Measurements from ENCODE around the gene HPRT1. TPM values are rescaled to one million over a fixed set of nuclear protein-coding genes. Genes with fewer than 3 reads are reported as not detected.

HPRT1 gene, protein sequence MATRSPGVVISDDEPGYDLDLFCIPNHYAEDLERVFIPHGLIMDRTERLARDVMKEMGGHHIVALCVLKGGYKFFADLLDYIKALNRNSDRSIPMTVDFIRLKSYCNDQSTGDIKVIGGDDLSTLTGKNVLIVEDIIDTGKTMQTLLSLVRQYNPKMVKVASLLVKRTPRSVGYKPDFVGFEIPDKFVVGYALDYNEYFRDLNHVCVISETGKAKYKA
- total RNA-seq: 100 to 1,000 TPM; 109 to 111 TPM

GRCh38 chrX:134460005-134460861 lies at the start of gene HPRT1:
Gene HPRT1 (plus strand): TSS chrX:134460165. CDS start chrX:134460312, 147 bp downstream.
- no peaks in the 10 kb centered on the region for H3K9me3 Mint-ChIP-seq
- peak; percentile 78 for DNase-seq
- peak within 1 kb of the TSS; percentile 90 for H3K27ac Mint-ChIP-seq
- H3K27me3 Mint-ChIP-seq: no peaks in the 10 kb centered on the region
- peaks cover 6% of the 10 kb centered on the region for H3K4me1 Mint-ChIP-seq
- peak within 1 kb of the TSS; percentile 88 for H3K4me3 Mint-ChIP-seq
- peaks cover 13% of the 10 kb centered on the region for H3K36me3 Mint-ChIP-seq

GRCh38 chrX:134416087-134416486 lies 43.9 kb upstream of the HPRT1 start:
- Mint-ChIP-seq H3K27ac (no peak overlapping the region), H3K27me3 (no peaks in the 10 kb centered on the region), H3K9me3 (no peaks in the 10 kb centered on the region), H3K4me3 (no peak overlapping the region), H3K36me3 (peaks cover 4% of the 10 kb centered on the region), H3K4me1 (no peaks in the 10 kb centered on the region)
- DNase-seq: no peak

- no peaks in the 10 kb centered on the region for H3K4me1 Mint-ChIP-seq
- H3K36me3 Mint-ChIP-seq: peaks cover 5% of the 10 kb centered on the region
- H3K4me3 Mint-ChIP-seq: no peak overlapping the region
- H3K27ac Mint-ChIP-seq: no peak overlapping the region
- no peaks in the 10 kb centered on the region for H3K27me3 Mint-ChIP-seq
- DNase-seq: no peak
- no peaks in the 10 kb centered on the region for H3K9me3 Mint-ChIP-seq
These were observed 41.5 kb upstream of the HPRT1 start for GRCh38 chrX:134418317-134419113.

- H3K4me1 Mint-ChIP-seq: no peaks in the 10 kb centered on the region
- no peak overlapping the region for H3K27ac Mint-ChIP-seq
- H3K4me3 Mint-ChIP-seq: no peak overlapping the region
- no peaks in the 10 kb centered on the region for H3K9me3 Mint-ChIP-seq
- H3K27me3 Mint-ChIP-seq: no peaks in the 10 kb centered on the region
- H3K36me3 Mint-ChIP-seq: peaks cover 9% of the 10 kb centered on the region
- no peak for DNase-seq
These were observed 40.2 kb upstream of the HPRT1 start for GRCh38 chrX:134419784-134420183.

DNA sequence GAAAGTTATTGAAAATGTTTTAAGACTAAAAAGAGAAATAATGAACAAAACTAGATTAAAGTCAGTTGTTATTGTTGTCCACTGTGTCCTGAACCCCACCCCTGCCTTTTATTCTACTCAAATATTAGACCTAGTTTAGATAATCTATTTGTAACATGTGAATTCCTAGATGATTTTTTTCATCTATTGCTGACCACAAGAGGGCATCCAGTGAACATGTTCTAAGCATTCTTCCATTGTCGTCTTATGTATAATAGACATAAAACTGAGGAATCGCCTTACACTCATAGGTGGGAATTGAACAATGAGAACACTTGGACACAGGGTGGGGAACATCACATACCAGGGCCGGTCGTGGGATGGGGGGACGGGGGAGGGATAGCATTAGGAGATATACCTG lies 36.4 kb upstream of the HPRT1 start:
- DNase-seq: no peak
- H3K4me1 Mint-ChIP-seq: no peaks in the 10 kb centered on the region
- H3K4me3 Mint-ChIP-seq: no peak overlapping the region
- H3K27me3 Mint-ChIP-seq: no peaks in the 10 kb centered on the region
- no peak overlapping the region for H3K27ac Mint-ChIP-seq
- peaks cover 9% of the 10 kb centered on the region for H3K36me3 Mint-ChIP-seq
- no peaks in the 10 kb centered on the region for H3K9me3 Mint-ChIP-seq

- no peak for DNase-seq
- Mint-ChIP-seq H3K9me3 (no peaks in the 10 kb centered on the region), H3K4me1 (no peaks in the 10 kb centered on the region), H3K36me3 (peaks cover 14% of the 10 kb centered on the region), H3K4me3 (no peak overlapping the region), H3K27me3 (no peaks in the 10 kb centered on the region), H3K27ac (no peak overlapping the region)
These were observed 33.7 kb upstream of the HPRT1 start for GRCh38 chrX:134426281-134426680.

- Mint-ChIP-seq H3K4me1 (peaks cover 7% of the 10 kb centered on the region), H3K27me3 (no peaks in the 10 kb centered on the region), H3K36me3 (peaks cover 27% of the 10 kb centered on the region), H3K4me3 (no peak overlapping the region), H3K27ac (peak overlapping the region; percentile 62), H3K9me3 (no peaks in the 10 kb centered on the region)
- DNase-seq: peak; percentile 8
These were observed 28.1 kb upstream of the HPRT1 start for GRCh38 chrX:134431894-134432293.

DNA sequence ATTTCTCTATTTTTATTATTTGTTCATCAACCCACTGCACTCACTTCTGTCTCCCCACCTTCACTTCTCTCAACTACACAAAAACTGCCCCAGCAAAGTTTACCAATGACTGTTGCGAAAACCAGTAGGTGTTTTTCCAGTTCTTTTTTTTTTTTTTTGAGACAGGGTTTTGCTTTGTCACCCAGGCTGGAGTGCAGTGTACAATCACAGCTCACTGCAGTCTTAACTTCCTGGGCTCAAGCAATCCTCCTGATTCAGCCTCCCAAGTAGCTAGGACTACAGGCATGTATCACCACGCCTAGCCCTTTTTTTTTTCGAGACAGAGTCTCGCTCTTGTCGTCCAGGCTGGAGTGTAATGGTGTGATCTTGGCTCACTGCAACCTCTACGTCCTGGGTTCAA lies 24.1 kb upstream of the HPRT1 start:
- Mint-ChIP-seq H3K4me1 (peaks cover 7% of the 10 kb centered on the region), H3K27ac (no peak overlapping the region), H3K9me3 (no peaks in the 10 kb centered on the region), H3K36me3 (peaks cover 24% of the 10 kb centered on the region), H3K27me3 (no peaks in the 10 kb centered on the region), H3K4me3 (no peak overlapping the region)
- DNase-seq: no peak

DNA sequence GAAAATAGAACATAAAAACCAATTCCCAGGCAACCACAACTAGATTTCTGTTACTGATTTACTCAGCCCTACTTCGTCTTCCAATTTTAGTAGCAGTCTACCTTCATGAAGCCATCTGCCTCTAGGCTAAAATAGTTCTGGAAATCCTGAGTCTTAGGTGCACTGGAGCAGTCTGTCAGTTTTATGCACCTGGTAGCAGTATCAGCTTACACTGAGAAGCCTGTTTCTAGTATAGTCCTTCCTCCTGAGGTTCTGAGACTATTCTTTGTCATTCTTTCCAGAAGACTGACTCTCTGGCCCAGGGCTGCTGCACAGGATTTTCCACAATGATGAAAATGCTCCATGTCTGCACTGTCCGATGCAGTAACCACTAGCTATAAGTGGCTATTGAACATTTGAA lies 16.9 kb upstream of the HPRT1 start:
- no peaks in the 10 kb centered on the region for H3K27me3 Mint-ChIP-seq
- H3K9me3 Mint-ChIP-seq: no peaks in the 10 kb centered on the region
- peaks cover 7% of the 10 kb centered on the region for H3K4me1 Mint-ChIP-seq
- H3K36me3 Mint-ChIP-seq: peaks cover 5% of the 10 kb centered on the region
- H3K4me3 Mint-ChIP-seq: no peak overlapping the region
- no peak for DNase-seq
- H3K27ac Mint-ChIP-seq: no peak overlapping the region

GRCh38 chrX:134443461-134443860 lies 16.5 kb upstream of the HPRT1 start:
- no peaks in the 10 kb centered on the region for H3K9me3 Mint-ChIP-seq
- no peak overlapping the region for H3K4me3 Mint-ChIP-seq
- peaks cover 3% of the 10 kb centered on the region for H3K36me3 Mint-ChIP-seq
- peaks cover 7% of the 10 kb centered on the region for H3K4me1 Mint-ChIP-seq
- no peak overlapping the region for H3K27ac Mint-ChIP-seq
- H3K27me3 Mint-ChIP-seq: no peaks in the 10 kb centered on the region
- no peak for DNase-seq

DNA sequence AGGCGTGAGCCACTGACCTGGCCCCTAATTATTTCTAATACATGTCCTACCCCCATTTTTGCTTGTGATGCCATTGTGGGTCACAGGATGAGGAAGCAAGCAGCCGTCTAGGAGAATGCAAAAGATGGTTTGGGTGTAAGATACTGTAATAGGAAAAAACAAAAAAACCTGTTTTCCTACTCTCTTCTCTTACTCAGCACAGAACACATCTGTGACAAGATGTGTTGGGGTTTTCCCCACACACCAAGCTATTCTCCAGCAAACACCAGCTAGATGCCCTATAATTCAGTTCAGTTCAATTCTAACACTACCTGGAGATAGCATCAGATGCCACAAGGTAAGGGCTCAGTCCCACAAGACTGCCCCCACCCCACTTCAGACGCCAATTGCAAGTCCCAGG lies 15.3 kb upstream of the HPRT1 start:
- Mint-ChIP-seq H3K9me3 (no peaks in the 10 kb centered on the region), H3K4me3 (no peak overlapping the region), H3K27me3 (no peaks in the 10 kb centered on the region), H3K36me3 (peaks cover under 1% of the 10 kb centered on the region), H3K4me1 (peaks cover 7% of the 10 kb centered on the region), H3K27ac (no peak overlapping the region)
- DNase-seq: no peak

- DNase-seq: no peak
- Mint-ChIP-seq H3K4me3 (no peak overlapping the region), H3K36me3 (peaks cover 4% of the 10 kb centered on the region), H3K9me3 (no peaks in the 10 kb centered on the region), H3K4me1 (peaks cover 2% of the 10 kb centered on the region), H3K27ac (no peak overlapping the region), H3K27me3 (no peaks in the 10 kb centered on the region)
These were observed 7.4 kb upstream of the HPRT1 start for GRCh38 chrX:134452596-134452995.

GRCh38 chrX:134453631-134454030 lies 6.3 kb upstream of the HPRT1 start:
- Mint-ChIP-seq H3K27ac (no peak overlapping the region), H3K27me3 (no peaks in the 10 kb centered on the region), H3K36me3 (peaks cover 4% of the 10 kb centered on the region), H3K4me3 (no peak overlapping the region), H3K4me1 (peaks cover 2% of the 10 kb centered on the region), H3K9me3 (no peaks in the 10 kb centered on the region)
- DNase-seq: no peak

GRCh38 chrX:134454506-134454905 lies 5.5 kb upstream of the HPRT1 start:
- no peak for DNase-seq
- no peaks in the 10 kb centered on the region for H3K27me3 Mint-ChIP-seq
- H3K27ac Mint-ChIP-seq: no peak overlapping the region
- no peak overlapping the region for H3K4me3 Mint-ChIP-seq
- peaks cover 4% of the 10 kb centered on the region for H3K36me3 Mint-ChIP-seq
- H3K4me1 Mint-ChIP-seq: peaks cover 2% of the 10 kb centered on the region
- no peaks in the 10 kb centered on the region for H3K9me3 Mint-ChIP-seq

GRCh38 chrX:134457708-134458107 lies 2.3 kb upstream of the HPRT1 start:
- Mint-ChIP-seq H3K4me3 (no peak overlapping the region), H3K27me3 (no peaks in the 10 kb centered on the region), H3K9me3 (no peaks in the 10 kb centered on the region), H3K4me1 (peaks cover 2% of the 10 kb centered on the region), H3K36me3 (peaks cover 9% of the 10 kb centered on the region), H3K27ac (no peak overlapping the region)
- no peak for DNase-seq
